ENCODE results near the gene ADAP1.

ADAP1 gene

DNA sequence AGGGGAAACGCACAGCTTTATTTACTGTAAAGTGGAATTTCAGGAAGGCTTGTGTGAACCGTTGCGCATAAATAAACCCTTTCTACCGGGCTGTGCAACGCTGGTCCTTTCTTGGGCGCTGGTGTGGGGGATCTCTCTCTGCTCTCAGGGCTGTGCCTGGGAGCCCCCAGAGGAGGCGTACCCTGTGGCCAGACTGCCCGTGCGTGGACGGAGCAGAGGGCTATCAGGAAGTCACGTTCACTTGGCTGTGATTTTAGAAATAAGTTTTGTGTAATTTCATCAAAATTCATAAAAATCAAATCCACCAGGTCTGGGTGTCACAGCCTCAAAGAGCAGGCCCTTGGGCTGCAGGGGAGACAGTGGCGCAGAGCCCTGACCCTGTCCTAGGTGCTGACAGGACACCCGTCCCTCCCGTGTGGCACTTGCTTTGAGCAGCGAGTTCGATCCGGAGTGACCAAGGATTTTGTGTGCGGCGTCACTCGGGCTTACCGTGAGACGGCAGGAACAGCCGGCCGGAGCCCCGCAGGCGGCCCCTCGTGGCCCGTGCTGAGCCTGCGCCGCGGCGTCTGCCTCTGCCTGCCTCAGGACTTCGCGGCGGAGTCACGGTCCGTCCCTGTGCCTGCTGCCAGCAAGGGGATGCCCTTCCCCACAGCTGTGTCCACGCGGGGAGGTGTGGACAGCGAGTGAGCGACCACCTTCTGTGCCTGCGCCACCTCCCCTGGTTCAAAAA, 58.0 kb downstream of the ADAP1 start:
- DNase-seq (ENCODE audit: low read depth in 2 of 3, low spot score in 1 of 3): no peak

GRCh38 chr7:895451-896052, 58.9 kb downstream of the ADAP1 start:
- DNase-seq (ENCODE audit: low read depth in 2 of 3, low spot score in 1 of 3): no peak

DNA sequence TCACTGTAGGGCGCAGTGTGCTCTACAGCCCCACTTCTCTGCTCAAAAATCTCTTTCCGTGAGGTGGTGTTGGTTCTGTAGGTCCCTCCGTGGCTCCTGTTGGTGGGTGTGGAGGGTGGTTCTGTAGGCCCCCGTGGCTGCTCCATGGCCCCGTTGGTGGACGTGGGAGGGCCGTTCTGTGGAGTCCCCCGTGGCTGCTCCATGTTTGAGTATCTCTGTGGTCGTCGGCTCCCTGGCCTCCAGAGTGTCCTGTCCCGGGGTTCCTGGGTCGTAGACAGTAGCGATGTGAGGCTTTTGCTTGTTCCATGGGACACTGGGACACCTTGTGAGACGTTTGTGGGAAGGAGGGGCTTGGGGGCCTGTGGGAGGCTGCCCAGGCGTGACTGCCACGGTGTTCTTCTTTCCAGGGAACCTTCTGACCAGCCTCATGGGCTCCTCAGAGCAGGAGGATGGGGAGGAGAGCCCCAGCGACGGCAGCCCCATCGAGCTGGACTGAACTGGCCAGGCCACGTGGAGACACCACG, 59.5 kb downstream of the ADAP1 start:
- no peak for DNase-seq (ENCODE audit: low read depth in 2 of 3, low spot score in 1 of 3)

DNA sequence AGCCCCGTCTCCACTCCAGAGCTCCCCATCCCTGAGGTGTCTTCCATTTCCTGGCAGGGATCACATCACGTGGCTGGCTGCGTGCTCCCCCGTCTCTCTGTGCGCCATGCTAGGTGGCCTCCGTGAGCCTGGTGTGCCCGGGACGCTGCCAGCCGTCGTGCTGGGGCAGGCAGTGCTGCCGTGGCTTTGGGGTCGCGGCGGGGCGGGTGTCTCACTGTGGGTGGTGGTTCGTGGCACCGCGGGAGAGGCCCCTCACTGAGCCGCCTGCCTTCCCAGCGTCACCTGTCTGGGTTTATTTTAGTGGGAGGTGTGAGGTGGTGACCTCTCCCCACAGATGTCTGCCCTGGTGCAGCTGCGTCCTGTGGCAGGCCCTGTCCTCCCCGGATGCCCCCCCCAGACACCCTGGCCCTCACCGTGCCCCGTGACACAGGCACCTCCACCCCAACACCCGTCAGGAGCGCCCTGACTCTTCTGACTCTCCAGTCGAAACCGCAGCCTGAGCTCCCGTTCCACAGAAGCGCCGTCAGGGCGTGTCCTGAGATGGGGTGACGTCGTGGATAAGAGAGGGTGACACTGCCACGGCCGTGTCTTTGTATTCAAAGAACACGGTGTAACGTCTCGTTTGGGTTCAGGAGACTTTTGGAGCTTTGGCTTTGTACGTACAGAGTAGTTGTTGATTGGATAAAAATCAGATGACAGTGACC, 60.2 kb downstream of the ADAP1 start:
- DNase-seq (ENCODE audit: low read depth in 2 of 3, low spot score in 1 of 3): no peak

DNA sequence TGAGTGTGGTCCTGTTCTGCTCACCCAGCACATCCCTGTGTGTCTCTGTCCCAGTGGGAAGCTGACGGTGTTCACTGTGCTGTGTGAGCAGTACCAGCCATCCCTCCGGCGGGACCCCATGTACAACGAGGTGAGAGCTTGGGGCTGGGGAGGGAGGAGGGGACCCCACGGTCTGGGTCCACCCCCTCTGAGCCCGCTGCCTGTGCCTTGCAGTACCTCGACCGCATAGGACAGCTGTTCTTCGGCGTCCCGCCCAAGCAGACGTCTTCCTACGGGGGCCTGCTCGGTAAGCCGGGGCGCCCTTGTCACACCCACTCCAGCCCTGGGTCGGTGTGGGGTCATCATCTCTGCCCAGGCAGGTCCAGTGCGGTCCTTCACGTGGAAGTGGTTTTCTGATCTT, 60.8 kb downstream of the ADAP1 start:
- DNase-seq (ENCODE audit: low read depth in 2 of 3, low spot score in 1 of 3): no peak

DNA sequence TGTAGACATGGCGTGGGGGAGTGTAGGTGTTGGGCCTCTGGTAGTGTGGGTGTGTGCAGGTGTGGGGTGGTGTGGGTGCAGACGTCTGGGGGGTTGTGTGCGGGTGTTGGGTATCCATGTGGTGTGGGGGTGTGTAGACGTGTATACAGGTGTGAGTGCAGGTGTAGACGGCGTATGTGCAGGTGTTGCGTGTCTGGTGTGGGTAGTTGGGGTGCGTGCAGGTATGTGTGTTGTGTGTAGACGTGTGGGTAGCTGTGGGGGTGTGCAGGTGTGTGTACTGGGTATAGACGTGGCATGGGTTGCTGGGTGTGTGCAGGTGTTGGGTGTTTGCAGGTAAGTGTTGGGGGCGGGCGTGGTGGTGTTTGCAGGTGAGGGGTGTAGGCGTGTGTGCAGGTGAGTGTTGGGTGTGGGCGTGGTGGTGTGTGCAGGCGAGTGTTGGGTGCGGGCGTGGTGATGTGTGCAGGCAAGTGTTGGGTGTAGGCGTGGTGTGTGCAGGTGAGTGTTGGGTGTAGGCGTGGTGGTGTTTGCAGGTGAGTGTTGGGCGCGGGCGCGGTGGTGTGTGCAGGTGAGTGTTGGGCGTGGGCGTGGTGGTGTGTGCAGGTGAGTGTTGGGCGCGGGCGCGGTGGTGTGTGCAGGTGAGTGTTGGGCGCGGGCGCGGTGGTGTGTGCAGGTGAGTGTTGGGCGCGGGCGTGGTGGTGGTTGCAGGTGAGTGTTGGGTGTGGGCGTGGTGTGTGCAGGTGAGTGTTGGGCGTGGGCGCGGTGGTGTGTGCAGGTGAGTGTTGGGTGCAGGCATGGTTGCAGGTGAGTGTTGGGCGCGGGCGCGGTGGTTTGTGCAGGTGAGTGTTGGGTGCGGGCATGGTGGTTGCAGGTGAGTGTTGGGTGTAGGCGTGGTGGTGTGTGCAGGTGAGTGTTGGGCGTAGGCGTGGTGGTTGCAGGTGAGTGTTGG, 61.6 kb downstream of the ADAP1 start:
- no peak for DNase-seq (ENCODE audit: low read depth in 2 of 3, low spot score in 1 of 3)

GRCh38 chr7:891805-892204, 62.7 kb downstream of the ADAP1 start:
- no peak for DNase-seq (ENCODE audit: low read depth in 2 of 3, low spot score in 1 of 3)

DNA sequence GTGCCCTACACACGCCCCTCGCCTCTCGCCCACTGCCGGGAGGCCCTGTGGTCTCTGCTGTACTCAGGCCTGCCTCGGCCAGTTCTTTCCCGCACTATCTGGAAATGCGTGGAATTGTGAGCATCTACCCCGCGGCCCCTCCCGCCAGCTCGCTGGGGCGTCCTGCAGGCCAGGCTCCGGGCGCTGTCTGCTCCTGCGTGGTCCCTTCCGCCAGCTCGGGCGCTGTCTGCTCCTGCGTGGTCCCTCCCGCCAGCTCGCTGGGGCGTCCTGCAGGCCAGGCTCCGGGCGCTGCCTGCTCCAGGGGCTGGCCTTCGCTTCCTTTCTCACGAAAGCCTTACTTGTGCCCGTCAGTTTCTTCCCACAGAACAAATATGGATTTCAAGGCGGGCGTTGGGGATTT, 63.2 kb downstream of the ADAP1 start:
- DNase-seq (ENCODE audit: low read depth in 2 of 3, low spot score in 1 of 3): no peak

- DNase-seq (ENCODE audit: low read depth in 2 of 3, low spot score in 1 of 3): no peak
Measured at GRCh38 chr7:890868-891267, 63.6 kb downstream of the ADAP1 start.

DNA sequence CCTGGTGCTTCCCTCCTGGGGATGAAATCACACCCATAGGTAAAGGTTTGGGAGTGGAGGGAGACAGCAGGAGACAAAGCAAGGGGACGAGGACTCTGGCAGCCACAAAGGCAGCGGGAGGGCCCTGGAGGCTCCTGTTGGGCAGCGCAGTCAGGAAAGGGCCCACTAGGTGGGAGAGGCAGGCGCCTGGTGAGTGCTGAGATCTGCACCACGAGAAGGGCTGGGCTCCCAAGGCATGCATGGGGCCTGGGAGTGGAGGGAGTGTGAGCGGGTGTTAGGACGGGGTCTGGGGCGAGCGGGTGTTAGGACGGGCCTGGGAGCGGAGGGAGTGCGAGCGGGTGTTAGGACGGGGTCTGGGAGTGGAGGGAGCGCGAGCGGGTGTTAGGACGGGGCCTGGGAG, 65.1 kb downstream of the ADAP1 start:
- no peak for DNase-seq (ENCODE audit: low read depth in 2 of 3, low spot score in 1 of 3)

DNA sequence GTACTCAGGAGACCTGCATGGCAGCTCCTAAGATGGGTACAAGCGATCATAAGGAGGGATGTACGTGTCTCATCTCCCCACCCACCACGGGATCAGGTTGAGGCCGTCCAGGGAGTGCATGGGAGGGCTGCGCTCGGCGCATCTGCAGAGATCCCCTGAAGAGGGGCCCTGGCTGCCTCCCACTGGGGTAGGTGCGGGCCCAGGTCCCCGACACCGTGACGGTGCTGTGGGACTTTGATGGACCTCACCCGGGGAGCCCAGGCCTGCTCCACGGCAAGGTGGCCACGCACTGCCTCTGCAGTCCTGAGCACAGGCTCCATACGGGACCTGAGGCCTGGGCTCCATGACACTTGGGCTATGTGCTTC, 65.5 kb downstream of the ADAP1 start:
- no peak for DNase-seq (ENCODE audit: low read depth in 2 of 3, low spot score in 1 of 3)

GRCh38 chr7:888081-889024, 66.1 kb downstream of the ADAP1 start:
- no peak for DNase-seq (ENCODE audit: low read depth in 2 of 3, low spot score in 1 of 3)

DNA sequence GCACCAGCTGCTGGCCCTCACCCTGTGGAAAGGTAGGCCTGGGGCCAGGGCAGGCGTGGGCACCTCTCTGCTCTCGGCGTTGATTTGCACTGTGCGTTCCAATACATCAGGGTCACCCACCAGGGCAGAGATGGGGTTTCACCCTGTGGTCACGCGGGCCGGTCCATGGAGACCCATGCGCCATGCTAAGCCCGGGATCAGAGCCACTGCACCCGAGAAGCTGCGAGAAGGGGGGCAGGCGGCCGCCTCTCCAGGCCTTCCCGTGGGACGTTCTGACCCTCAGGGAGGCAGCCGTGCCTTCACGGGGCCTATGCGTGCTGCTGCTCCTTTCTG, 67.0 kb downstream of the ADAP1 start:
- no peak for DNase-seq (ENCODE audit: low read depth in 2 of 3, low spot score in 1 of 3)

DNA sequence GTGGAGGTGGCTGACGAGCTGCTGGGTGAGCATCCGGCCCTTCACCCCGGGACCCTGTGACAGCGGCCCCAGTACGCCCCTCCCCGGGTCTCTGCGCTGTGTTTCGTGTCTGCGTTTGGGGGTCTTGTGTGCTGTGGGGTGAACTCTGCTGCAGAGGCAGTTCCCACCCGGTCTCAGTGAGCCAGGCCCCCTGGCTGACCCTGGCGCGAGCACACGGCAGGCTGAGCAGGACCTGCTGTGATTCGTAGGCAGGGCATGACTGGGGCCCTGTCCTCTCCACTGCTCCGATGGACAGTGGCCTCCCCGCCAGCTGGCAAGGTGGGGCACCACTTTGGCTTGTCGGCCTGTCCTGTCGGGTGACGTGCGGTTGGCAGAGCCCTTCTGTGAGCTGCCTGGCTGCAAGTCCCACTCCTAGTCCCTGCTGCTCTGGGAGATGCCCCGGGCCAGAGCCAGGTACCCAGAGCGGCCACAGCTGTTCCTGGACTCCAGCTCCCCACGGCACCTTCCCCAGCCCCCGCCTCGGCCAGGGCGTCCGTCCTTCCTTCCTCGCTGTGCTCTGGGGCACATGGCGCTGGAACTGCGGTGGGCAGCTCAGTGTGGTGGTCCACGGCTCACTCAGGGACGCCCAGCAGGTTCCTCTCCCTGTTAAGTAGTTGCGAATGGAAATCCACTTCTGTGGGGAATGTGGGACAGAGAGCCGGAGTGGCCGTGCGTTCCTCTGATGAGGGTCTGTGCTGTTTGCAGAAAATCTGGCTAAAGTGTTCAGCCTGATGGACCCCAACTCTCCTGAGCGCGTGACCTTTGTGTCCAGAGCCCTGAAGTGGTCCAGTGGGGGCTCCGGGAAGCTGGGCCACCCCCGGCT, 67.6 kb downstream of the ADAP1 start:
- DNase-seq (ENCODE audit: low read depth in 2 of 3, low spot score in 1 of 3): no peak

DNA sequence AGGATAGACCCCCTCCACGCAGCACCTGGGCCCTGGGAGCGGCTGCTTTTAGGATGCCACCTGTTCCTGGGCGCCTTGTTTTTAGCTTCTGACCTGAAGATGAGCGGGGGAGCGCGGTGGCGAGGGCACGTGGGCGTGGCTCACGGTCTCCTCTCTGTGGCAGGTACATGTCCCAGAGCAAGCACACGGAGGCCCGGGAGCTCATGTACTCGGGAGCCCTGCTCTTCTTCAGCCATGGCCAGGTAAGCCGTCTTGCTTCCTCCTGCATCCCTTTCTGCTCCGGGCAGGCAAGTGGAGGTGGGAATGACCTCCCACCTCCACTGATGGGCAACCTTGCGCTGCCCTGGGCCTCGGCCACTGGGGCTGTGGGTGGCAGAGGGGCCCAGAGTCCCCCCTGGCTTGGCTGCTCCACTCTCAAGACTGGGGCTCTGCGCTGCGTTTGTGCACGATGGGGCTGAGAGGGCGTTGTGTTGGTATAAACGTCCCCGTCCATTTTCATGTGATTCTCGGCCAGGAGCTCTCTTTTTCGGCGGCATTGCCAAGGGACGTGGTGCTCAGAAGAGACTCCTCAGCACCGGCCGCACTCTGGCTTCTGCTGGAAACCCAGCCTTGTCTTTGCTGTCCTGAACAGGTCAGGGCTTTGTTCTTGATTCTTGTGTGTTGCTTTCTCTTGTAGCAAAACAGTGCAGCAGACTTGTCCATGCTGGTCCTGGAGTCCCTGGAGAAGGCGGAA, 68.4 kb downstream of the ADAP1 start:
- DNase-seq (ENCODE audit: low read depth in 2 of 3, low spot score in 1 of 3): no peak

DNA sequence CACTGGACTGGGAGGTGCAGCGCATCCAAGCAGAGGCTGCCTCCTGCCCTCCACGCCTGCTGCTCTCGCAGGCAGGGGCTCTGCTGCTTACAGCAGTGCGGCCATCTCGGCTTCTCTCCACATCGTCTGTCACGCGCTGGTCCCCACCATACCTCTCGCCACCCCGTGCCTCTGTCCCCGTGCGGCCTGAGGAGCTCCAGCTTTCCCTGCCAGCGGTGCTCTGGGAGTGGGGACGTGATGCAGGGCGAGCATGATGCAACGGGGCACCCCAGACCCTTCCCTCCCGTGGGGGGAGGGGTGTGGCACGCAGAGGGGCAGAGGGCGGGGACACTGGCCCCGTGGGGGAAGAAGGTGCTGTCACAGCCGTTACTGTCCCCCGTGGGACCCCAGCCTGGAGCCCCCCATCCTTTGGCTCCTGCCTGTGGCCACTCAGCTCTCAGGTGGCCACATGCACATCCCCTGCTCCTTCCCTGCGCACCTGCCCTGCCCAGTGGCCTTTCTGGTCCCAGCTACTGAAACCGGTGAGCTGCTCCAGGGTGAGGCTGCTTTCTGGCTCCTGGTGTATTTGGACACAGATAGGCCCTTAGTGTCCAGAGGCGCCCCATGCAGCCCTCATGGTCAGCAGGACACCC, 69.1 kb downstream of the ADAP1 start:
- no peak for DNase-seq (ENCODE audit: low read depth in 2 of 3, low spot score in 1 of 3)

GRCh38 chr7:884191-885003, 70.1 kb downstream of the ADAP1 start:
- no peak for DNase-seq (ENCODE audit: low read depth in 2 of 3, low spot score in 1 of 3)

All from stimulated activated CD4-positive, alpha-beta T cell treated with anti-CD3 and anti-CD28 coated beads, Interleukin-12 subunit alpha, Interleukin-12 subunit beta, amount 100 ng/mL, for 48 hours (primary cell).